DMS114 treated with DMSO at 0.1 percent for 48 hours (cell line): ENCODE results near the gene SHISA5.
"Not testable (repeated sequence)": the region's sequence is repeated elsewhere in the genome, so short reads cannot be mapped to it uniquely, and the experiment has no call there.

Experiments
- DNase-seq: peaks from one replicate; lab custom pipeline; 2025; ENCODE audit not compliant: unreplicated experiment; lab: John Stamatoyannopoulos, UW

The SHISA5 gene

DNA sequence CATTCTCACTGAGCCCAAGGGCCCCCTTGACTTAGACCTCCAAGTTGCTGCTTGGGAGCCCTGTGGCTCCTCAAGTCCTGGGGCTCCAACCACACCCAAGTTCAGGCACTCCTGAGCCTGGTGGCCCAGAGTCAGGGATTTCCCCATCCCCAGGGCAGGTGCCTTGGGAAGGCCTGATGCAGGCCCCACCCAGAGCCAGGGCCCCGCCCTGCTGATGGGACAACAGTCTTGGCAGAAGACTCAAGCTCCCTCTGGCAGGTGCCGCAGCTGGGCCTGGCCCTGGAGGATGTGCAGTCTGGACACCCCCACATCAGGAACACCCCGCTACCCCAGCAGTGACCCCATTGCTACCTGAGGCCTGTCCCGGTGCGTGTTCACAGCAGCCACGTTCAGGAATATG, 17.7 kb upstream of the SHISA5 start:
- DNase-seq = no peak

- DNase-seq = no peak
Measured at GRCh38 chr3:48519277-48519643, 15.3 kb upstream of the SHISA5 start.

DNA sequence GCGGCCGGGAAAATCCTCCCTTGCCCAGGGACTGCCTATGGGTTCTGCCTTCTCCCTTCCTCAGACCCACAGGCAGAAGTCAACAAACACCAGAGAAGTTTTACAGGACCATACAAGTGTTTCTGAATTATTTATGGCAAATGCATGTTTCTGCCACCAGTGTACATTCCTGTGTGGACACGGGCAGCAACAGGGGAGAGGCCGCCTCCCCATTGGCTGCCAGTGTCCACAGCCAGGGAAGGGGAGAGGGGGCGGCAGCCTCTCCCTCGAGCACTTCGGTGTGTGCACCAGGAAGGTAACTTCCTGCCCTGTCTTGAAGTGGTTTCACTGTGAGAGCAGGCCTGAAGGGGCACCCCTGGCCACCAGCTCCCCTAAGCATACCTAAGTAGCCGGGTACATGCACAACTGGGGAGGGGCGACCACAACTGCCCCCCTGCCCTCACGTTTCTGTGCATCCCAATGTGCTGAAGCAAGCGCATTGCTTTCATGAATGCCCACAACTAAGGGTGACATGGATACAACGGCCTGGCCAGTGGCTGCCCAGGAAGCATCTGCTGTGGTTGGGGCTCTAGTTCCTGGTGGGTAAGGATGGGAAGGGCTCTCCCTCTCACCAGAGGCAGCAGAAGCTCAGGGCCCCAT, 14.8 kb upstream of the SHISA5 start:
- DNase-seq = no peak

DNA sequence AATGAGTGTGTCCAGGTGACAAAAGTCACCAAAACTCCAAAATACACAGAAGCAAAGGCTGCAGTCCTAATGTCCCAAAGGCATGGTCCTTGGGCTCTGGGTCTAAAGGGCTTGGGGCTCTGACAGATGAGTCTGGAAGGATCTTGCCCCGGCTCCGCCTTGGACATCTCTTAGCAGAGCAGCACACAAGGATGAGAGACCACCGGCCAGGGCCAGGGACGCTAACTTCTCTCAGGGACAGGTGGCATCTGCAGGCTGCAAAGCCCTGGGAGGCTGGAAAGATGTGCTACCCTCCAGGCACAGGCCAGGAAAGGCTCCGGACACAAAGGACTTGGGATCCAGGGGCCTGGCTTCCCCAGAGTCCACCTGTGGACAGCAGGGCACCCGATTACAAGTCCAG, 14.1 kb upstream of the SHISA5 start:
- DNase-seq = no peak

GRCh38 chr3:48516571-48516970, 12.6 kb upstream of the SHISA5 start:
- DNase-seq = no peak

DNA sequence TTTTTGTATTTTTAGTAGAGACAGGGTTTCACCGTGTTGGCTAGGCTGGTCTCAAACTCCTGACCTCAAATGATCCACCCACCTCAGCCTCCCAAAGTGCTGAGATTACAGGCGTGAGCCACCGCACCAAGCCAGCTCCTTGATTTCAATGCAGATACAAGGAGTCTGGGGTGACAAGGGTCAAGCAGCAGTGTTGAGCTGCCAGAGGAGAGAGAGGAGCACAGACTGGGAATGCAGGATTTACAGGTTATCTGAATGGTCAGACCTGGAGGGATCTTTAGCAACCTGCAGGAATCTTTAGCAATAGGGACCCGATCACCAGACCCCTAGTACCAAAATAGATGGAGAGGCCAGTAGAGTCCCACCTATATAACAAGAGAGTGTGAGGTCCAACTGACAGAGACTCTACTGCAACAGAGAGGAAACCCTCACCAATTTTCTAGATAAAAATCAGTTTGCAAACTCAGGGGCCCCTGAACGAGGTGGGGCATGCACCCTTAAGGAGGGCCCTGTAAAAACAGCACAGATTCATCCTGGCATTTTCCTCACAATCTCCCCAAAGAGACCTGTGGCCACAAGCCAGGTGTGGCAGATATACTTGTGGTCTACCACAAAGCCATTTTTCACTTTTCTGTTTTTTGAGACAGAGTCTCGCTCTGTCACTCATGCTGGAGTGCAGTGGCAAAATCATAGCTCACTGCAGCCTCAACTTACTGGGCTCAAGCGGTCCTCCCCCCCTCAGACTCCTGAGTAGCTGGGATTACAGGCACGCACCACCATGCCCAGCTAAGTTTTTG, 10.7 kb upstream of the SHISA5 start:
- no peak for DNase-seq

GRCh38 chr3:48511551-48511950, 7.6 kb upstream of the SHISA5 start:
- DNase-seq = no peak

GRCh38 chr3:48507256-48508061, 3.5 kb upstream of the SHISA5 start:
- peak; percentile 11 for DNase-seq

GRCh38 chr3:48505968-48506504, 2.1 kb upstream of the SHISA5 start:
- no peak for DNase-seq

DNA sequence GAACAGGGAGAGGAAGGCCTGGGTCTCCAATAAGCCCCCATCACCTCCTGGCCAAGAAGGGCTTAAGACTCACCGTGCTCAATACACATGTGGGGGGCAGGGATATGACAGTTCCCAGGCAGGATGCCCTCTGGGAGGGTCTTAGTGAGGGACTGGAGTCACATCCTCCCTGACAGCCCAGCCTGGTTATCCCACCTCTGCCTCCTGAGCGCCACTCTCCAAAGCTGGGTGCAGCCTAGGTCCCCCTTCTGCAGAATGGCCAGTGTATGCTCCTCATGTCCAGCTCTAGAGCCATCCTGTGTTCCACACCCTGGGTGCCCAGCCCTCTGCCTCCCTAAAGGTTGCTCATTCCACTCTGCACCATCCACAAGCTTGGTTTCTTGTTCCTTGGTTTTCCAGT, 1.2 kb upstream of the SHISA5 start:
- no peak for DNase-seq

- no peak for DNase-seq
Measured at GRCh38 chr3:48503401-48504050, 448 bp downstream of the SHISA5 start.

- no peak for DNase-seq
Measured at GRCh38 chr3:48502728-48503168, 1.2 kb downstream of the SHISA5 start.

DNA sequence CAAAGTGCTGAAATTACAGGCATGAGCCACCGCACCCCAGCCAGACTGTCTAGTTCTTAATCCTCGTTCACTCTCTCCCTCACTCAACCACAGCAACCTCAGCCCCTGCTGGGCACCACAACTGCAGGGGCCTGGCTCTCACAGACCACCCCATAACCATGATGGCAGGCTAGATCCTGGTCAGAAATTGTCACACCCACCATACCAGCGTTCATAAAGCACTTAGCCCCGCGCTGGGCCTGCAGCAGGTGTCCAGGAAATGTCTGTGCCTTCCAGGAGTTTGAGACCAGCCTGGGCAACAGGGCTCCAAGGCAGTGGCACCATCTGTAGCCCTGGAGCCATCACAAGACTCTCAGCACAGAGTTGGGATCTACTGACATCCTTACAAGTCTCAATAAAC, 1.9 kb downstream of the SHISA5 start:
- DNase-seq = no peak

DNA sequence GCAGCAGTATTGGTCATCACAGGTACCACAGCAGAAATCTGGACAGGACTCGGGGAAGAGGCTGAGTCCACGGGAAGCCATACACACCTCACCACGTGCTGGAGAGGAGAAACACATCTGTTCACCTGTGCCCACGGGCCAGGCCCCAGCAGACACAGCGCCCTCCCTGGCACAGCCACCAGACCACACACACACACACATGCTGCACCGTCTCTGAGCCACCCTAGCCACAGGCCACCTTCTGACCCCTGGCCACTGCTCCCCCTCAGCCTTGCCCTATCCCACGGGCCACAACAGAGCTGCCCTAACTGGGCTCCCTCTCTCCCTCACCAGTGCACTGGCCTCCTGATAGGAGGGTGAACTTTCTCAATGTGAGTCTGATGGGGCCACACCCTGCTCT, 2.8 kb downstream of the SHISA5 start:
- DNase-seq = no peak

- no peak for DNase-seq
Measured at GRCh38 chr3:48500656-48501055, 3.3 kb downstream of the SHISA5 start.

DNA sequence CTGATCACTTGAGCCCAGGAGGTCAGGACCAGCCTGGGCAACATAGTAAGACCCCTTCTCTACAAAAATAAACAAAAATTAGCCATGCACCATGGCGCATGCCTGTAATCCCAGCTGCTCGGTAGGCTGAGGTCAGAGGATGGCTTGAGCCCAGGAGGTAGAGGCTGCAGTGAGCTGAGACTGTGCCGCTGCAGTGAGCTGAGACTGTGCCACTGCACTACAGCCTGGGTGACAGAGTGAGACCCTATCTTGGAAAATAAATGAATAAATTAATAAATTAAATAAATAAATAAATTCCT, 10.8 kb downstream of the SHISA5 start:
- DNase-seq = no peak

GRCh38 chr3:48492461-48493202, 11.3 kb downstream of the SHISA5 start:
- DNase-seq = no peak

- DNase-seq = no peak
Measured at GRCh38 chr3:48486952-48487351, 17.0 kb downstream of the SHISA5 start.

- DNase-seq = not testable (repeated sequence)
Measured at GRCh38 chr3:48482822-48483221, 21.2 kb downstream of the SHISA5 start.

- DNase-seq = not testable (repeated sequence)
Measured at GRCh38 chr3:48480891-48481290, 23.1 kb downstream of the SHISA5 start.
